Liver (tissue), 3 donors: Measurements from ENCODE around the gene LYRM2.

ENCODE experiments used
- CTCF ChIP-seq: fragments of 150-350 bp; IDR thresholded peaks from 2 replicates; pipeline ENCODE4 v1.5.1; 2017; ENCODE audit warnings: improper control_type of control experiment, low read depth, low read length; ENCODE audit not compliant: missing input control
- GABPA ChIP-seq, 2 donors: IDR thresholded peaks in 1 of 2; conservative IDR thresholded peaks in 1 of 2; 2 replicates each; pipeline ENCODE4 v1.6.1; 2016; ENCODE audit warnings: antibody characterized with exemption in 2 of 2, mild to moderate bottlenecking in 1 of 2, moderate library complexity in 1 of 2
- donor health status: healthy.
- donor health status: healthy.

- TF ChIP-seq CTCF (no peak), GABPA (IDR thresholded peaks at IDR 0.05 in 1 of 2, conservative IDR thresholded peaks at IDR 0.05 in 1 of 2) (no peak)
Measured at GRCh38 chr6:89680551-89680950, 42.0 kb upstream of the LYRM2 start.
